Measurements from ENCODE around the gene AHCYL2. TPM values are rescaled to one million over a fixed set of nuclear protein-coding genes. Genes with fewer than 3 reads are reported as not detected.

Gene AHCYL2
- total RNA-seq, 1 experiment from 2014 or later: 23.2 TPM

- Histone ChIP-seq H3K23me2 (ENCODE audit: insufficient read length, low read depth, low read length, poor library complexity, severe bottlenecking) (no peaks in the 10 kb centered on the region), H3K4ac (ENCODE audit: low read depth, low read length) (no peak overlapping the region), H3K9me3 (ENCODE audit: control insufficient read depth, low read depth, low read length) (no peaks in the 10 kb centered on the region), H2BK5ac (ENCODE audit: insufficient read length, low read length) (no peak overlapping the region), H3T11ph (ENCODE audit: low read length) (no peak overlapping the region), H4K91ac (ENCODE audit: insufficient read length, low read depth, low read length) (no peak overlapping the region), H3K4me2 (ENCODE audit: insufficient read depth, insufficient read length, low read length) (no peak overlapping the region), H2AK5ac (ENCODE audit: insufficient read length, low read length) (no peak overlapping the region), H2BK120ac (ENCODE audit: low read depth, low read length, poor library complexity, severe bottlenecking) (no peak overlapping the region), H3K27me3 (ENCODE audit: insufficient read depth, low read length) (no peaks in the 10 kb centered on the region), H3K56ac (ENCODE audit: insufficient read length, low read depth, low read length) (no peak overlapping the region), H4K20me1 (ENCODE audit: control insufficient read depth, insufficient read depth, insufficient read length) (no peaks in the 10 kb centered on the region), H3K79me2 (ENCODE audit: insufficient read depth, low read length) (no peaks in the 10 kb centered on the region), H2BK20ac (ENCODE audit: low read depth, low read length, poor library complexity, severe bottlenecking) (no peak overlapping the region), H3K18ac (ENCODE audit: insufficient read length, low read depth, low read length) (no peak overlapping the region), H4K8ac (replicated peaks; ENCODE audit: insufficient read length, low read depth, low read length) (no peak overlapping the region), H3K4me1 (ENCODE audit: insufficient read depth, low read length) (no peaks in the 10 kb centered on the region), H3K9ac (ENCODE audit: extremely low read depth, insufficient read length, low read length) (no peak overlapping the region), H2BK15ac (ENCODE audit: low read depth, low read length) (no peak overlapping the region), H2AFZ (ENCODE audit: low read length) (no peak overlapping the region), H3K27ac (ENCODE audit: insufficient read length, low read depth, low read length) (no peak overlapping the region), H3K23ac (ENCODE audit: insufficient read length, low read depth, low read length) (no peak overlapping the region), H3K14ac (ENCODE audit: insufficient read depth, low read length) (no peak overlapping the region), H3K79me1 (ENCODE audit: insufficient read depth, low read depth, low read length, poor library complexity, severe bottlenecking) (no peaks in the 10 kb centered on the region), H4K5ac (ENCODE audit: insufficient read length, low read depth, low read length) (no peak overlapping the region), H2BK12ac (ENCODE audit: insufficient read length, low read depth, low read length) (no peak overlapping the region)
- DNase-seq: no peak
- no CpG with 5 or more reads among the region's 9 CpGs for WGBS (ENCODE audit: extremely low coverage, insufficient read length, low lambda C conversion rate)
- Mint-ChIP-seq H3K27me3 (ENCODE audit: low read depth) (no peaks in the 10 kb centered on the region), H3K9me3 (no peaks in the 10 kb centered on the region; a peak in 1 of 5 replicates), H3K36me3 (ENCODE audit: insufficient read depth in 1 of 3, low read depth in 3 of 3) (peaks cover 27 to 71% (median 70%) of the 10 kb centered on the region in 3 experiments), H3K4me3 (no peak overlapping the region), H3K27ac (peak overlapping the region in 1 of 3 experiments; percentile 86; a peak in 2 of 7 replicates), H3K4me1 (0 out of 4 replicates have a peak, but pooled peaks cover 0 to under 1% of the 10 kb centered on the region in 2 experiments)
- TF ChIP-seq, protein P1, sequence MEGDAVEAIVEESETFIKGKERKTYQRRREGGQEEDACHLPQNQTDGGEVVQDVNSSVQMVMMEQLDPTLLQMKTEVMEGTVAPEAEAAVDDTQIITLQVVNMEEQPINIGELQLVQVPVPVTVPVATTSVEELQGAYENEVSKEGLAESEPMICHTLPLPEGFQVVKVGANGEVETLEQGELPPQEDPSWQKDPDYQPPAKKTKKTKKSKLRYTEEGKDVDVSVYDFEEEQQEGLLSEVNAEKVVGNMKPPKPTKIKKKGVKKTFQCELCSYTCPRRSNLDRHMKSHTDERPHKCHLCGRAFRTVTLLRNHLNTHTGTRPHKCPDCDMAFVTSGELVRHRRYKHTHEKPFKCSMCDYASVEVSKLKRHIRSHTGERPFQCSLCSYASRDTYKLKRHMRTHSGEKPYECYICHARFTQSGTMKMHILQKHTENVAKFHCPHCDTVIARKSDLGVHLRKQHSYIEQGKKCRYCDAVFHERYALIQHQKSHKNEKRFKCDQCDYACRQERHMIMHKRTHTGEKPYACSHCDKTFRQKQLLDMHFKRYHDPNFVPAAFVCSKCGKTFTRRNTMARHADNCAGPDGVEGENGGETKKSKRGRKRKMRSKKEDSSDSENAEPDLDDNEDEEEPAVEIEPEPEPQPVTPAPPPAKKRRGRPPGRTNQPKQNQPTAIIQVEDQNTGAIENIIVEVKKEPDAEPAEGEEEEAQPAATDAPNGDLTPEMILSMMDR (conservative IDR thresholded peaks at IDR 0.05): no peak
Observed at GRCh38 chr7:129208667-129209066, 16.2 kb upstream of the AHCYL2 start.

Data from H9 (cell line).